MCF 10A (cell line): Measurements from ENCODE around the gene GPHA2. TPM values are rescaled to one million over a fixed set of nuclear protein-coding genes. Genes with fewer than 3 reads are reported as not detected.

ENCODE experiments used
- BruUV-seq: library from RNA; stranded (reverse); fragments of 400-500 nt; replicated peaks from 2 replicates; lab custom pipeline; 2021; lab: Mats Ljungman, UMichigan
- CTCF ChIA-PET: fragments of 300-600 bp; sonication (Branson Sonifier 250); formaldehyde crosslinking; extraction: SDS; loops from one replicate; lab custom pipeline; 2021; ENCODE audit warnings: antibody characterized with exemption, inconsistent platforms; lab: Yijun Ruan, JAX
- POLR2A ChIA-PET: fragments of 300-600, 350-650 bp; sonication (Branson Sonifier 250); formaldehyde crosslinking; extraction: SDS; loops from one replicate; lab custom pipeline; 2020; ENCODE audit warnings: antibody characterized with exemption, inconsistent platforms; lab: Yijun Ruan, JAX
- DNase-seq: peaks from one replicate; pipeline ENCODE4 v3.0.0-alpha.2; 2018; ENCODE audit not compliant: unreplicated experiment
- H3K27ac Mint-ChIP-seq: one replicate; pipeline ENCODE4 v1.8.0; 2022; ENCODE audit warnings: mild to moderate bottlenecking, low read depth, mixed read lengths; ENCODE audit not compliant: unreplicated experiment
- H3K27me3 Mint-ChIP-seq: one replicate; pipeline ENCODE4 v1.8.0; 2022; ENCODE audit warnings: mixed read lengths; ENCODE audit not compliant: insufficient read depth, unreplicated experiment
- H3K36me3 Mint-ChIP-seq: one replicate; pipeline ENCODE4 v1.8.0; 2022; ENCODE audit warnings: mild to moderate bottlenecking, moderate library complexity, mixed read lengths; ENCODE audit not compliant: insufficient read depth, unreplicated experiment
- H3K4me1 Mint-ChIP-seq: one replicate; pipeline ENCODE4 v1.8.0; 2022; ENCODE audit warnings: mixed read lengths; ENCODE audit not compliant: insufficient read depth, unreplicated experiment
- H3K4me3 Mint-ChIP-seq: one replicate; pipeline ENCODE4 v1.8.0; 2022; ENCODE audit warnings: mild to moderate bottlenecking, moderate library complexity, mixed read lengths; ENCODE audit not compliant: unreplicated experiment
- H3K9me3 Mint-ChIP-seq: one replicate; pipeline ENCODE4 v1.8.0; 2022; ENCODE audit warnings: mixed read lengths; ENCODE audit not compliant: unreplicated experiment
- intact Hi-C: fragments of 100-400 bp; cut with micrococcal nuclease; formaldehyde crosslinking; loops from 2 replicates; pipeline ENCODE4 v1.14.1; 2022
- total RNA-seq: library from RNA; stranded (reverse); gene quantifications from 2 replicates; pipeline ENCODE4 v1.2.3, GENCODE V29; 2022
- TF ChIP-seq, protein P1 (sequence below): fragments of 200-600 bp; IDR thresholded peaks from one replicate; pipeline ENCODE4 v1.8.0; 2022; ENCODE audit warnings: antibody characterized with exemption, mild to moderate bottlenecking; ENCODE audit not compliant: unreplicated experiment

The GPHA2 gene
- total RNA-seq, 1 experiment from 2014 or later, result not detected

DNA sequence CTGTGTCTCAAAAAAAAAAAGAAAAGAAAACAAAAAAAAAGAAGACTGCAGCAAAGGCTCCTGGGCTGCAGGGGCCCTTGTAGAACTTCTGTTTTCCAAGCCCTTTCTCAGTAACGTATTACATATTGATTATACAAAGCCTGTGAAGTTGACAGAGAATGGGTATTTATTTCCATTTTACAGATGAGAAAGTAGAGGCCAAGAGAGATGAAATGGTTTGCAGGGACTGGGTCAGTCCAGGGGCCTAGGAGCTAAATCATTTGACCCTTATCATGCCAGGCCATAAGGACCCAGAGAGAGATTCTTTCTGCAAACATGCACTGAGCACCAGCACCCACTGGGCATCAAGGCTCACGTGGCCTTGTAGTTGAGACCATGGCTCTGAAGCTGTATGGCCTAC, 6.7 kb downstream of the GPHA2 start:
- Mint-ChIP-seq H3K27me3 (no peaks in the 10 kb centered on the region), H3K27ac (no peak overlapping the region), H3K4me3 (no peak overlapping the region), H3K36me3 (peaks cover 49% of the 10 kb centered on the region), H3K9me3 (no peaks in the 10 kb centered on the region), H3K4me1 (peaks cover 11% of the 10 kb centered on the region)
- no peak for DNase-seq
- CTCF ChIA-PET, result interaction anchor here (0.5 to 2.1 kb wide), 2 partner anchors 18 to 78 kb away, joined by 3 to 5 read pairs; no protein-coding TSS in a partner anchor
- POLR2A ChIA-PET, result interaction anchor here (0.7 kb wide), 1 partner anchor 93 kb away, joined by 3 read pairs; no protein-coding TSS in a partner anchor
- no TSS peak for BruUV-seq
- intact Hi-C loops, result no loop called here
- TF ChIP-seq, protein P1, sequence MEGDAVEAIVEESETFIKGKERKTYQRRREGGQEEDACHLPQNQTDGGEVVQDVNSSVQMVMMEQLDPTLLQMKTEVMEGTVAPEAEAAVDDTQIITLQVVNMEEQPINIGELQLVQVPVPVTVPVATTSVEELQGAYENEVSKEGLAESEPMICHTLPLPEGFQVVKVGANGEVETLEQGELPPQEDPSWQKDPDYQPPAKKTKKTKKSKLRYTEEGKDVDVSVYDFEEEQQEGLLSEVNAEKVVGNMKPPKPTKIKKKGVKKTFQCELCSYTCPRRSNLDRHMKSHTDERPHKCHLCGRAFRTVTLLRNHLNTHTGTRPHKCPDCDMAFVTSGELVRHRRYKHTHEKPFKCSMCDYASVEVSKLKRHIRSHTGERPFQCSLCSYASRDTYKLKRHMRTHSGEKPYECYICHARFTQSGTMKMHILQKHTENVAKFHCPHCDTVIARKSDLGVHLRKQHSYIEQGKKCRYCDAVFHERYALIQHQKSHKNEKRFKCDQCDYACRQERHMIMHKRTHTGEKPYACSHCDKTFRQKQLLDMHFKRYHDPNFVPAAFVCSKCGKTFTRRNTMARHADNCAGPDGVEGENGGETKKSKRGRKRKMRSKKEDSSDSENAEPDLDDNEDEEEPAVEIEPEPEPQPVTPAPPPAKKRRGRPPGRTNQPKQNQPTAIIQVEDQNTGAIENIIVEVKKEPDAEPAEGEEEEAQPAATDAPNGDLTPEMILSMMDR, result no peak

DNA sequence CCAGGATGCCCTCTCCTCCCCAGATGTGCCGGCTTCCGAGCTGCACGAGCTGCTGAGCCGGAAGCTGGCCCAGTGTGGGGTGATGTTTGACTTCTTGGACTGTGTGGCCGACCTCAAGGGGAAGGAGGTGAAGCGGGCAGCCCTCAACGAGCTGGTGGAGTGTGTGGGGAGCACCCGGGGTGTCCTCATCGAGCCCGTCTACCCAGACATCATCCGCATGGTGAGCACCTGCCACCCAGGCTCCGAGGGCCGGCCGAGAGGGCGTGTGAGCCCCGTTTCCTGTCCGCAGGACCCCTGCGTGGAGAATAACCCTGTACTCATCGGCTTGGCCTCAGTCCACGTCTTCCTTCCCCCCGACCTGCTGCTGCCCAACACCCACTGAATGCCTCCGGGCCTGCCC, 9.0 kb downstream of the GPHA2 start:
- ChIA-PET POLR2A (interaction anchor here (0.5 kb wide), 1 partner anchor 50 kb away, joined by 3 read pairs; no protein-coding TSS in a partner anchor), CTCF (interaction anchor here (0.7 kb wide), 2 partner anchors 8 to 70 kb away, joined by 3 read pairs; partner anchors contain the start of gene BATF2)
- no peak for DNase-seq
- no peak overlapping the region for H3K27ac Mint-ChIP-seq
- no peak overlapping the region for H3K4me3 Mint-ChIP-seq
- peaks cover 14% of the 10 kb centered on the region for H3K4me1 Mint-ChIP-seq
- TF ChIP-seq, protein P1, result no peak
- H3K27me3 Mint-ChIP-seq, result no peaks in the 10 kb centered on the region
- H3K9me3 Mint-ChIP-seq, result no peaks in the 10 kb centered on the region
- intact Hi-C loops, result no loop called here
- H3K36me3 Mint-ChIP-seq, result peaks cover 44% of the 10 kb centered on the region
- BruUV-seq, result no TSS peak

DNA sequence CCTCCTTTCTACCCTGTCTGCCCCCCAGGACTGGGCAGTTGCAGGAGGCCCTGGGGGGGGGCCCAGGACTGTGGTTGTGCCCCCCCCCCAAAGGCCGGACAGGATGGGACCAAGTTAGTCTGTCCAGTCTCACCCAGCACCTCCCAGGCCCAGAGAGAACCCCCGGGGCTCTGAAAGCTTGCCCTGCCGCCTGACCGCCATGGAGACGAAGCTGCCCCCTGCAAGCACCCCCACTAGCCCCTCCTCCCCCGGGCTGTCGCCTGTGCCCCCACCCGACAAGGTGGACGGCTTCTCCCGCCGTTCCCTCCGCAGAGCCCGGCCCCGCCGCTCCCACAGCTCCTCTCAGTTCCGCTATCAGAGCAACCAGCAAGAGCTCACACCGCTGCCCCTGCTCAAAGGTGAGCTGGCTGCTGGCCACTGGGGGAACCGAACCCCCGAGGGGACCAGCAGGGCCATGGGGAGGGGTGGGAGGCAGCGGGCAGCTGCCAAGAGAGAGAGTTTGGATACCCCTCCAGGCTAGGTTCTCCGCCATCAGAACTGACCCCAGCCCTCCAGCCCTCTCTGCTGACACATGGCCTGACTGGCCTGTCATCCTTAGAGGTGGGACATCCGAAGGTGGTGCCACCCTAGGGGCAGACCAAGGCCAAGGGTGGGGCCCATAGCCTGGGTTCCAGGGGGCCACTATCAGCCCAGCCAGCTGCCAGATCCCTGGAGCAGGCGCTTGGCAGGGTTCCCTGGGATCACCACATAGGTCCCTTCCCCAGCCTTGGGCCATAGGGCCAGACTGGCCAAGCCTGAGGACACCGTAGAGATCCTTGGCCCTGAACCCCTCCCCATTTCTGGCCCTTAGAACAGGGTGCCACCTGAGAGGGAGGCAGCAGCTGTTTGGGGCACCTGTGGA, 9.9 kb downstream of the GPHA2 start:
- Mint-ChIP-seq H3K4me3 (peak overlapping the region; percentile 98), H3K9me3 (no peaks in the 10 kb centered on the region), H3K36me3 (peaks cover 37% of the 10 kb centered on the region), H3K27me3 (no peaks in the 10 kb centered on the region), H3K4me1 (peaks cover 14% of the 10 kb centered on the region), H3K27ac (peak overlapping the region; percentile 98)
- ChIA-PET CTCF (interaction anchor here (0.9 to 2.3 kb wide), 2 partner anchors 89 kb away, joined by 4 to 8 read pairs; partner anchors contain the start of gene ARL2), POLR2A (interaction anchor here (0.5 to 2.4 kb wide), 5 partner anchors 9 to 88 kb away, joined by 3 to 10 read pairs (median 3); partner anchors contain the start of genes ARL2 and ATG2A)
- intact Hi-C loops, result loop anchor here (2.0 kb wide), 2 partner anchors 71 to 81 kb away; no protein-coding TSS in a partner anchor
- no TSS peak for BruUV-seq
- no peak for DNase-seq
- TF ChIP-seq, protein P1, result no peak

DNA sequence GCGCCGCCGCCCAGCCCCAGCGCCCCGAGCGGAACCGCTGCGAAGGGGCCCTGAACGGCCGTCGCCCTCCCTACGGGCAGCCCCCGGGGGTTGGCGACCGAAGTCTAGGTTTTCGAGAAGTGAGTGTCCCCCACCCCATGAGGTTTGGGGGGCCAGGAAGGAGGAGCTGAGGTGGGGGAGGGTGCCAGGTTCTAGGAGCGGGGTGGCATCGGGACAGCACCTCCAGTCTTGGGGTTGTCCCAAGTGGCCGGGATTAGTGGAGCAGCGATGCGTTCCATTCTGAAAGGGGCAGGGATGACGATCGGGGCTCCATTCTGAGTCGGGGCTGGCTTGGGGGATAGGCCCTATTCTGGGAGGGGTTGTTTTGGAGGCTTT, 10.8 kb downstream of the GPHA2 start:
- no peaks in the 10 kb centered on the region for H3K27me3 Mint-ChIP-seq
- H3K4me3 Mint-ChIP-seq, result peak overlapping the region; percentile 98
- H3K4me1 Mint-ChIP-seq, result peaks cover 14% of the 10 kb centered on the region
- POLR2A ChIA-PET, result interaction anchor here (0.9 to 2.4 kb wide), 6 partner anchors 8 to 89 kb away, joined by 3 to 10 read pairs (median 4); partner anchors contain the start of genes ARL2 and ATG2A
- peaks cover 28% of the 10 kb centered on the region for H3K36me3 Mint-ChIP-seq
- intact Hi-C loops, result loop anchor here (2.0 to 5.0 kb wide), 3 partner anchors 42 to 82 kb away; no protein-coding TSS in a partner anchor
- CTCF ChIA-PET, result interaction anchor here (0.7 to 2.3 kb wide), 3 partner anchors 11 to 166 kb away, joined by 3 to 8 read pairs (median 4); partner anchors contain the start of genes ARL2 and GPHA2
- TF ChIP-seq, protein P1, result no peak
- no peaks in the 10 kb centered on the region for H3K9me3 Mint-ChIP-seq
- DNase-seq, result no peak
- BruUV-seq, result TSS peak; percentile 42
- H3K27ac Mint-ChIP-seq, result peak overlapping the region; percentile 98
